PC-3 (cell line): ENCODE results near the gene PELI1. TPM values are rescaled to one million over a fixed set of nuclear protein-coding genes. Genes with fewer than 3 reads are reported as not detected.

Experiments used
- ATAC-seq: fragments of 200-7000 bp; cut with Tn5 transposase; 2 replicates; pipeline ENCODE4 v1.9.1; 2020; ENCODE audit warnings: mild to moderate bottlenecking, moderate library complexity
- BruUV-seq: library from RNA; stranded (reverse); fragments of 400-500 nt; replicated peaks from 2 replicates; lab custom pipeline; 2021; lab: Mats Ljungman, UMichigan
- CTCF ChIA-PET: fragments of 300-600 bp; sonication (Branson Sonifier 250); formaldehyde crosslinking; loops from one replicate; lab custom pipeline; 2022; ENCODE audit warnings: antibody characterized with exemption; lab: Charles Lee
- POLR2A ChIA-PET: fragments of 300-600 bp; sonication (Branson Sonifier 250); formaldehyde crosslinking; loops from one replicate; lab custom pipeline; 2022; ENCODE audit warnings: antibody characterized with exemption; ENCODE audit not compliant: unreplicated experiment; lab: Charles Lee
- DNase-seq: peaks from one replicate; pipeline ENCODE4 v3.0.0-alpha.2; 2015
- H2AFZ ChIP-seq: fragments of 300-600 bp; sonication (generic); 2 replicates; pipeline ENCODE4 v1.6.0; 2016; ENCODE audit warnings: antibody characterized with exemption, low read length
- H3F3A ChIP-seq: fragments of 300-600 bp; sonication (generic); one replicate; pipeline ENCODE4 v1.6.0; 2017; ENCODE audit warnings: antibody characterized with exemption, low read length, control low read depth, mild to moderate bottlenecking; ENCODE audit not compliant: unreplicated experiment
- H3K27ac ChIP-seq: fragments of 300-600 bp; sonication (generic); 2 replicates; pipeline ENCODE4 v1.5.1; 2016; ENCODE audit warnings: mild to moderate bottlenecking, low read length
- H3K27me3 ChIP-seq: fragments of 300-600 bp; sonication (generic); 2 replicates; pipeline ENCODE4 v1.6.1; 2016; ENCODE audit warnings: low read length, mixed read lengths
- H3K36me3 ChIP-seq: fragments of 300-600 bp; sonication (generic); 2 replicates; pipeline ENCODE4 v1.6.1; 2016; ENCODE audit warnings: low read depth, mixed run types, low read length, mixed read lengths
- H3K4me1 ChIP-seq: fragments of 300-600 bp; sonication (generic); 2 replicates; pipeline ENCODE4 v1.5.1; 2016; ENCODE audit warnings: low read length; ENCODE audit not compliant: insufficient read depth
- H3K4me2 ChIP-seq: fragments of 300-600 bp; sonication (generic); 2 replicates; pipeline ENCODE4 v1.6.0; 2016; ENCODE audit warnings: low read length
- H3K4me3 ChIP-seq: fragments of 300-600 bp; sonication (generic); 2 replicates; pipeline ENCODE4 v1.5.1; 2016; ENCODE audit warnings: mild to moderate bottlenecking, low read length, mixed read lengths
- H3K79me2 ChIP-seq: fragments of 300-600 bp; sonication (generic); 2 replicates; pipeline ENCODE4 v1.6.1; 2017; ENCODE audit warnings: low read length, mixed read lengths
- H3K9ac ChIP-seq: fragments of 300-600 bp; sonication (generic); 2 replicates; pipeline ENCODE4 v1.6.0; 2016; ENCODE audit warnings: mild to moderate bottlenecking, low read length
- H3K9me2 ChIP-seq: fragments of 300-600 bp; sonication (generic); replicated peaks from 2 replicates; pipeline ENCODE4 v1.6.1; 2016; ENCODE audit warnings: mixed run types, low read length, mixed read lengths
- H3K9me3 ChIP-seq: fragments of 300-600 bp; sonication (generic); 2 replicates; pipeline ENCODE4 v1.6.1; 2016; ENCODE audit warnings: low read length, mixed read lengths
- H4K20me1 ChIP-seq: fragments of 300-600 bp; sonication (generic); 2 replicates; pipeline ENCODE4 v1.6.1; 2016; ENCODE audit warnings: low read length, mixed read lengths
- EZH2 ChIP-seq: fragments of 300-600 bp; sonication (generic); IDR thresholded peaks from one replicate; pipeline ENCODE4 v1.6.1; 2017; ENCODE audit warnings: antibody characterized with exemption, mild to moderate bottlenecking, low read length; ENCODE audit not compliant: unreplicated experiment
- EZH2phosphoT487 ChIP-seq: fragments of 300-600 bp; sonication (generic); IDR thresholded peaks from 2 replicates; pipeline ENCODE4 v1.6.1; 2018; ENCODE audit warnings: mild to moderate bottlenecking, antibody characterized with exemption, low read length, borderline replicate concordance
- intact Hi-C: fragments of 100-400 bp; cut with micrococcal nuclease; formaldehyde crosslinking; loops from 2 replicates; pipeline ENCODE4 v1.9.0; 2023
- total RNA-seq: library from RNA; depleted of rRNA; stranded (reverse); fragments of >200 nt; gene quantifications from 2 replicates; pipeline ENCODE4 v1.2.3, GENCODE V29; 2014
- TF ChIP-seq, protein P1 (sequence below): fragments of 300-600 bp; sonication (generic); conservative IDR thresholded peaks from 2 replicates; pipeline ENCODE4 v1.5.1; 2017; ENCODE audit warnings: antibody characterized with exemption, low read depth, mild to moderate bottlenecking, low read length

The PELI1 gene
- total RNA-seq, 1 experiment from 2014 or later, result 5.6 TPM

DNA sequence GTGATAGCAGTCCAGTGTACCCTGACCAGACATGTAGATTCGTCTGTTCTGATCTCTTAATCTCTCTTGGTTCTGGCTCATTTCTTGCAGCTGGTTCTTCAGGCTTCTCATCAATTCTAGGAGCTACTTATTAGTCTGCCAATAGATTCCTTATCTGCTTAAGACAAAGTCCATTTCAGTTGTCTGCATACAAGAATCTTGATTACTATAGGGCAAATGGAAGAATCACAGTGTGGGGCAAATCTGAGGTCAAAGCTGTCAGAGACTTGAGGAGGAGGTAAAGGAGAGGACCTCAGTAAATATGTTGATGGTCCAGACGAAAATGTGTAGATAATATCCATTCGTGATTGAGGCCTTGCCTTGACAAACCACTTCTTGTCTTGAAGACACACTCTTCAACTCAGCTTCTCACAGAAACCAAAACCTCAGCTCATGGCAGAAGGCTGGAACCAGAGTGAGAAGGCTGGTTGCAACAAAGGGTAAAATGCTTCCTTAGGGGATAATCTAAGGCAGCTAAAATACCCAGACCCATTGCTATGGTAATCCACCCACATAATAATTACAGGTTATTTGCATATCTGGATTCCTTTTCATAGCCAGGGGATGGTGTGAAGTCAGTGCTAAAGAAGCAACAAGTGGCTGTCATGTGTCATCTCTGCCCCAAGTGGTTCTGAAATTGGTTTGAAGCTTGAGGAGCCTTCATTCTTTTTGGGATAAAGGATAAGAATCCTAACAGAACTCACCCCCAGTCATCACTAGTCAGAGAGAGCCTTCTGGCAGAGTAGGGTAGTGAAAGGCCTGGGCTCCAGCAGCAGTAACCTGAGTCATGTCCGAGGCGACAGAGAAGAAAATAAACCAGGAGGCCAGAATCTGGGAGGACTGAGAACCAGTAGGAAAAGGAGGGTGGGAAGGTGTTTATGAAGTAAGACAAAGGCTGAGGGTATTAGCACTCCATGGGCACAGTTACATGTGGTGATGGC, 29.2 kb upstream of the PELI1 start:
- no peak for ATAC-seq
- TF ChIP-seq, protein P1, sequence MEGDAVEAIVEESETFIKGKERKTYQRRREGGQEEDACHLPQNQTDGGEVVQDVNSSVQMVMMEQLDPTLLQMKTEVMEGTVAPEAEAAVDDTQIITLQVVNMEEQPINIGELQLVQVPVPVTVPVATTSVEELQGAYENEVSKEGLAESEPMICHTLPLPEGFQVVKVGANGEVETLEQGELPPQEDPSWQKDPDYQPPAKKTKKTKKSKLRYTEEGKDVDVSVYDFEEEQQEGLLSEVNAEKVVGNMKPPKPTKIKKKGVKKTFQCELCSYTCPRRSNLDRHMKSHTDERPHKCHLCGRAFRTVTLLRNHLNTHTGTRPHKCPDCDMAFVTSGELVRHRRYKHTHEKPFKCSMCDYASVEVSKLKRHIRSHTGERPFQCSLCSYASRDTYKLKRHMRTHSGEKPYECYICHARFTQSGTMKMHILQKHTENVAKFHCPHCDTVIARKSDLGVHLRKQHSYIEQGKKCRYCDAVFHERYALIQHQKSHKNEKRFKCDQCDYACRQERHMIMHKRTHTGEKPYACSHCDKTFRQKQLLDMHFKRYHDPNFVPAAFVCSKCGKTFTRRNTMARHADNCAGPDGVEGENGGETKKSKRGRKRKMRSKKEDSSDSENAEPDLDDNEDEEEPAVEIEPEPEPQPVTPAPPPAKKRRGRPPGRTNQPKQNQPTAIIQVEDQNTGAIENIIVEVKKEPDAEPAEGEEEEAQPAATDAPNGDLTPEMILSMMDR, result no peak
- TF ChIP-seq EZH2, result no peak
- no peak for TF ChIP-seq EZH2phosphoT487
- CTCF ChIA-PET, result no interaction called here

DNA sequence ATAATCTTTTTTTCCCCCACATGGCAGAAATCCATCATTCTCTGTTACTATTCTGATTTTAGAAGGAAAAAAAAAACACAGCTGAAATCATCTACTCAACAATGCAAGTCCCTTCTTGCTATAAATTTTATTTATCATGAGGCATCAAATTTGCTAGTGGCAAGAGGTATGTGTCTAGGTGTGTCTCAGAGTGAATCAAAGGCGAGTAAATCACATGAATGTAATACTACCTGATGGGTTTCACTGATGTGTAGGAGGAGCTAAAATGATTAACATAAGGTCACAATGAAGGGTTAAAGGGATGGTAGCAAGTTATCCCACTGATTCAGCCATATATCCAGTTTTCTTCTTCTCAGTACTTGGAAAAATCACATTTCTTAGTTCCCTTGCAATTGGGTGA, 24.5 kb upstream of the PELI1 start:
- Histone ChIP-seq H3K9me3 (no peaks in the 10 kb centered on the region), H3K9ac (no peak overlapping the region), H3K27me3 (no peaks in the 10 kb centered on the region), H3K4me3 (no peak overlapping the region), H3K4me1 (no peaks in the 10 kb centered on the region), H4K20me1 (no peaks in the 10 kb centered on the region), H3F3A (no peaks in the 10 kb centered on the region), H3K4me2 (no peak overlapping the region), H3K9me2 (no peaks in the 10 kb centered on the region), H3K79me2 (no peaks in the 10 kb centered on the region), H3K36me3 (no peaks in the 10 kb centered on the region), H3K27ac (no peak overlapping the region), H2AFZ (no peak overlapping the region)
- intact Hi-C loops, result no loop called here
- DNase-seq (peak; percentile 10), ATAC-seq (peak; percentile 37; the same call in 1 of the 2 replicates)
- ChIA-PET POLR2A (no interaction called here), CTCF (no interaction called here)
- TF ChIP-seq EZH2phosphoT487, result no peak
- TF ChIP-seq EZH2, result no peak
- TF ChIP-seq, protein P1, result no peak
- no TSS peak for BruUV-seq

More for the DNA sequence above, 29.2 kb upstream of the PELI1 start:
- Histone ChIP-seq H3K79me2 (no peaks in the 10 kb centered on the region), H3K4me3 (no peak overlapping the region), H3K9me2 (no peaks in the 10 kb centered on the region), H3K4me2 (no peak overlapping the region), H3K27ac (no peak overlapping the region), H3K4me1 (no peaks in the 10 kb centered on the region), H2AFZ (no peak overlapping the region), H4K20me1 (no peaks in the 10 kb centered on the region), H3K27me3 (no peaks in the 10 kb centered on the region), H3F3A (no peaks in the 10 kb centered on the region), H3K9me3 (no peaks in the 10 kb centered on the region), H3K9ac (no peak overlapping the region), H3K36me3 (no peaks in the 10 kb centered on the region)
- intact Hi-C loops, result no loop called here
- BruUV-seq, result no TSS peak
- POLR2A ChIA-PET, result no interaction called here
- DNase-seq, result no peak

DNA sequence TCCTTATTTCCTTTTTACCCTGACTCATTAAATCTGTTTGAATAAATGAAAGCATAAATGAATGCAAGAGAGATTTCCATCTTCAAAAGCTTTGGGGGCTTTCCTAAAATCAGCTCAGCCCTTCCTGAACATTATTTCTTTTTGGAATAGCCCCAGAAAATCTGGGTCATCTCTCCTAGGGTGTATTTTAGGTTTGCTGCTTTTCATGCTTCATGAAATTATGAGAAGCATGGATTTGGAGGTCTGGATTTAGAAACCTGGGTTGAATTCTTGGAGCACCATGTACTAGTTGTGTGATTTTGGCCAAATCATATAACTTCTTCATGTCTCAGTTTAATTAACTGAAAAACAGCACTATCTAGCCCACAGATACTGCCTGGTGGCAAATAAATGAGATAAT, 24.0 kb upstream of the PELI1 start:
- no peak for ATAC-seq
- POLR2A ChIA-PET, result no interaction called here
- CTCF ChIA-PET, result no interaction called here
- H3K4me2 ChIP-seq, result no peak overlapping the region
- no peaks in the 10 kb centered on the region for H3K79me2 ChIP-seq
- no peaks in the 10 kb centered on the region for H3F3A ChIP-seq
- no peaks in the 10 kb centered on the region for H3K27me3 ChIP-seq
- BruUV-seq, result no TSS peak
- no peak overlapping the region for H2AFZ ChIP-seq
- TF ChIP-seq, protein P1, result no peak
- TF ChIP-seq EZH2phosphoT487, result no peak
- TF ChIP-seq EZH2, result no peak
- no peak overlapping the region for H3K4me3 ChIP-seq
- DNase-seq, result no peak
- no peak overlapping the region for H3K27ac ChIP-seq
- no peak overlapping the region for H3K9ac ChIP-seq
- H3K9me3 ChIP-seq, result no peaks in the 10 kb centered on the region
- H3K9me2 ChIP-seq, result no peaks in the 10 kb centered on the region
- no peaks in the 10 kb centered on the region for H3K4me1 ChIP-seq
- intact Hi-C loops, result no loop called here
- H4K20me1 ChIP-seq, result no peaks in the 10 kb centered on the region
- no peaks in the 10 kb centered on the region for H3K36me3 ChIP-seq
